ENCODE data around the gene ZNF697.

The ZNF697 gene

DNA sequence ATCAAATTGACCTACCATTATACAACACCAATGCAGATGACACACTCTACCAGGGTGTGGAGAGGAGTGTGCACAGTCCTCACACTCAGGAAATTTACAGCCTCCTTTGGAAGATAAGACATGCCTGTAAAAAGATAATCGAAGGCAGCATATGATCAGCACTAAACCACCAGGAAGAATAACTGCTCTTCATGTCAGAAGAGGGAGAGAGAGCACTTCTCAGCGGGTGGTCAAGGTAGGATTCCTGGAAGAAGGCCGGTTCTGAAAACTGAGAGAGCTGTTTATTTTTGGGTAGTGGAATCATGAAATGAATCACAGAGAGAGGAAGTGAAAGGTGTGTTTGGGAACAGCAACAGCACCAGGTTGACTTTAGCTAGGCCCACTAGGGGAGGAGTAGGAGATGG, 14.0 kb upstream of the ZNF697 start:
- DNase-seq = no peak

DNA sequence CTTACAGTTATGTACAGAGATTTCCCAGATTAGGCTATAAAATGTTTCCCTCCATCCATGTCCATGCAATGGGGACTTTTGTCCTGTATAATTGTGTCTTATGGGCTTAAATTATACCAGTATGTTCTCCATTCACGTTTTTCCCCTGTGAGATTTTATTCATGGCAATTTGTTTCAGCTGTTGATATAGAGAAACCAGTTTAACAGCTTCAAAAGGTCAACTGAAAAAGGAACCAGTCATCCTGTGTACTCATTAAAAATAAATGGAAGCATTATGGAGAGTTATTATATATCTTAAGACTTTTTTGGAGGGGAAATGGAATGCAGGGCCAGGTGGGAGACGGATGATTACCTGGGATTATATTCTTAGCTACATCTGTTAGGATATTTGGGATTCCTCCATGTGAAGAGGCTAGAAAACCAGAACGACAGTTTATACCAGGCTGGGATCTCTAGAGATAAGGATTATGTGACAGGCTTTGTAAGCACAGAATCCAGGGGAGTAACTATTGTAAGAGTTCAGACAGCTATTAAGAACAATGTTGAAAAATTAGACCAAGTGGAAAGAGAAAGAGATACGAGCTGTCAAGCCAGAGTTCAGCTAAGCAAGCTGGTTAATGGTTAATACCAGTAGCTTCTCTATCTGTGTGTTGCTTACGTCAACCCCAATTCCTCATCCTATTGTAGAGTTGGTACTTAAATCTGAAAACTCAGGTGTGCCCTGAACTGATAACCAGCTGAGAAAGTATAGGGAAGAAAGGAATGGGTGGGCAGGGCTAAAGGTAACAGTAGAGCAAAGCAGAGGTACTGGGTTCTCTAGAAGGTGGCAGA, 12.4 kb upstream of the ZNF697 start:
- no peak for DNase-seq

DNA sequence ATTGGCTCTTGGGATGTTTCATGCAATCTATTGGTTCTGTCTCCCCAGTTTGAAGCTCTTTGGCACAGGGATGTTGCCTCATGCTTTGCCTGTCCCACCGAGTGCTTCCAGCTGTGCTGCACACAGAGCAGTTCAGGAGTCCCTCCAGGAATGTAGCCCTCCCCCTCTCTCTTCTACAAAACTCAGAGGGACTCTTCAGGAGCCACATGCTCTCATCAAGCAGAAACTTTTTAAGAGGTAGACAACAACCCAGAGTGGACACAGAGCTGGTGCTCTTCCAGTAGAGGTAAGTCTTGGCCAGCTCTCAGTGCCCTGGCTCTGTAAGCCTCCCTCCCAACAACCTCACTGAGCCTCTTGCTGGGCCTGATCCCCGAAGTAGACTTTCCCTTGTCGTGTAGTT, 11.6 kb upstream of the ZNF697 start:
- DNase-seq = no peak

GRCh38 chr1:119656410-119656955, 8.4 kb upstream of the ZNF697 start:
- DNase-seq = no peak

DNA sequence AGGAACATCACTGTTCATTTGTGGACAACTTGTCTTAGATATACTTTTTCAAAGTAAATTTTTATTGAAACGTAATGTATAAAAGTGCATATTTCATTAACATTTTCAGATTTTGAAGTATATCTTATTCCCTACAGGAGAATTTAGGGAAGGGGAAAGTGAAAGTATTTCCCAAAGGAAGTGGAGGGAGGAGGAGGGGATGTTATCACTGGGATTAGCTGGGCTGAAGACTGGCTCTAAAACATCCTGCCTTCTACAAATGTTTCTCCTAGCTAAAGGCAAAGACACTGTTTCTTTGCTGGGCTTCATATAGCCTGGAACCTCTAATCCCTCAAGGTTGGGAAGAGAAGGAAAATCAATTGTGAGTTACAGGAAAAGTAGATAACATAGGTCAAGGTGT, 7.1 kb upstream of the ZNF697 start:
- DNase-seq = no peak

GRCh38 chr1:119653839-119654170, 5.7 kb upstream of the ZNF697 start:
- no peak for DNase-seq

DNA sequence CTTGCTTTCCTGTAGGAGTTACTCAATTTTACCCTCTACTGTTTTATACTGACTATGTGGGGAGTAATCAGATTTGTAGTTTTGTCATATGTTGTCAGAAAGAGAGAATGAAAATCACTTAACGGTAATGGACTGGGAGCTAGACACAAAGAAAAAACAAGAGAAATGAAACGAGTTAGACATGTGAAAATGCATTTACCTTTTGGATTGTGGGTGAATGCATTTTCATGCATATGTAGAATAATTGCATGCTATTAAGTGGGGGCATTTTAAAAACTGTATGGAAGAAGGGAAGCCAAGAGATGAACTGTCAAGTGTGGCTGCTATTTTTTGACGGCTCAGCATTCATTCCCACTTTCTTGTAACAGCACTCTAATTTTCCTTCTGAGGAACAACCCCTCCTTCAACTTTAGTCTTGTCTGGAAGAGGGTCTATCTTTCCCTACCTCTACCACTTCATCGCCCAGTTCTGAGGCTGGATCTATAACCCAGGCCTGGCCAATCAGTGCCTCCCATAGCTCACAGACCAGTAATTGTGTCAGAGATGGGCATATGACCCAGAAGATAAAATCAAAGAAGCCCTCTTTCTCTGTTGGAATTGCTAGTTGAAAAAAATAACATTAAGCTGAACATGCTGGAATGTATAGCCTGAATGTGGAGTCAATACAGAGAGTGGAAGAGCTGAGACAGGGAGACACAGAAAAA, 5.2 kb upstream of the ZNF697 start:
- no peak for DNase-seq

GRCh38 chr1:119652587-119652986, 4.5 kb upstream of the ZNF697 start:
- DNase-seq = no peak

DNA sequence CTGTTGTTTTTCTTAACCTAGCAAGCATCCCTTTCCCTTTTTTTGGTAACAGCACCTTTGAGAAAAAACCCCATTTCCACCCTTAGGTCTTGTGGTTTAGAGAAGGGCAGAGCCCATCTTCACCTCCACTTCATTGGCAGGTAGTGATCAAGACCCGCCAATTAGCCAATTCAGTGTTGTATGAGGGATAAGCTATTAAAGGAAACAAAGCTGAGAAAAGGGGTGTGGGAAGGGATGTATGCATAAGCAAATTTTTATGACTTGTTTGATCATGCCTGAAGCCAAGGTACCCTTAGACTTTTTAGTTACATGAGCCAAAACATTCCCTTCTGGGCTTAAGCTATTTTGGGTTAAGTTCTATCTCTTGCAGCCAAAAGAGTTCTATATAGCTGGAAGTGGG, 3.6 kb upstream of the ZNF697 start:
- DNase-seq = no peak

- no peak for DNase-seq
These were observed 3.1 kb upstream of the ZNF697 start for GRCh38 chr1:119651133-119651532.

GRCh38 chr1:119648620-119649004, 546 bp upstream of the ZNF697 start:
- DNase-seq = no peak

DNA sequence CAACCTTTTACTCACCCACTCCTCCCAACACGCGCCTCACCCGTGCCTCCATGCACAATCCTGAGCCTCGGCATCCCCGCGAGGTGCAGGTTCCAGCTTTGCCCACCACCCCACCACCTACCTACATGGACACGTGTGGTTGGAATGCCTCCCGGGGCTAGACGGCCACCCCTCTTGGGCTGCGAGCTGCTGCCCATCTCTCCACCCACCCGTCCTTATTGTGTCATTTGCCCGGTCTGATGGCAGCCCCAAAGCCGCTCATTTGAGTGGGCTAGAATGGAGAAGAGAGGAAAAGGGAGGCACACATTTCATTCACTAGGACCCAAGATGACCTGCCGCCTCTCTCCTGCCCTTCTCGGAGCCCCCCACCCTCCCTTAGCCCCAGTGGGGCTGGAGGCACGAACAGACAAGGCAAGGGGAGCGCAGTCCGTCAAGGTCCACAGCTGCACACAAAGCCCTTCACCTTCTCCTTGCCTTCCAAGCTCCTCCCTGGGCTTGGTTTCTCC, 785 bp downstream of the ZNF697 start:
- no peak for DNase-seq

DNA sequence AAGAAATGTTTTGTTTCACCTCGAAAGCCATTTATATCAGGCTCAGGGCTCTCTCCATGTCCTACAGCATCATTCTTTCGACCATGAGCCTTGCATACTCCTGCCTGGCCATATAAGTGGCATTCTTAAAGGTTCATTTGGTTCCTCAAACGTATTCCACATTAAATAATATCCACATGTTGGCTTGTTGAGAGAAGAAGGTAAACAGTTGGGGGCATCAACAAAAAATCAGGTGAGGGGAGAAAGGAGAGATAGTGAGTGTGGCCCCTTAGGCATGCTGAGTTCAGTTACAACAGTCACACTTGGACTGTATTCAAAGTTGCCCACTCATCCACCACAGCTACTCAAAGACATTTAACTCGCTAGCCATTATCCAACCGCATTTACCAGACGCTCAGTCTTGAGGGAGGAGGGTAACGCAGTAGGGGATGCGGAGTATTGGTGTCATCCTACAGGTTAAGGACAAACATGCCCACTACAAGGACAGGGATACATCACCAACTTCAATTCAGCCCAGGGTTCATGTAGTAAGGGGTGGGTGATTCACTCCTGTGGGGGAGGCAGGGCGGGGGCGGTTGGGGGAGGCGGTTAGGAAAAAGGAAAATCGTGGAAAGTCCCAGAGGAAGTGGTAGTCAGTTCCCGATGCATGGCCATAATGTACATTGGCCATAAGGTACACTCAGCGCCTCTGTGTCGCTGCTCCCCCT, 1.4 kb downstream of the ZNF697 start:
- DNase-seq = no peak

DNA sequence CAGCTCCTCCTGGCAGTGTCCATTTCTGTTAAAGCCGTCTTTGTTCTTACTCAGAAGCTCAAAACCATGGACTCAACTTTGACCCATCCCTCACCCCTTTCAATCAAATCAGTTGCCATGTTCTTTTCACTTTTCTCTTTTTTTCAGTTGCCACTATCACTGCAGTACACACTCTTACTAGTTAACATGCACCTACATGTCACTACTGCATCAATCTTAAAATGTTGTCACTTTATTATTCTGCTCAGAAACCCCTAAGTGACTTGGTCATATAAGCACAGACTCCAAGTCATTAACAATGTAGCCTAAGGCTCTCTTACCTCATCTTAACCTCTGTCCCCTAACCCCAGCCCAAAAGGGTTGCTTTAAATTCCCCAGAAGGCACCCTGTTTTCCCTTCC, 9.0 kb downstream of the ZNF697 start:
- no peak for DNase-seq

- no peak for DNase-seq
These were observed 10.4 kb downstream of the ZNF697 start for GRCh38 chr1:119637710-119638109.

- no peak for DNase-seq
These were observed 11.5 kb downstream of the ZNF697 start for GRCh38 chr1:119636491-119637089.

DNA sequence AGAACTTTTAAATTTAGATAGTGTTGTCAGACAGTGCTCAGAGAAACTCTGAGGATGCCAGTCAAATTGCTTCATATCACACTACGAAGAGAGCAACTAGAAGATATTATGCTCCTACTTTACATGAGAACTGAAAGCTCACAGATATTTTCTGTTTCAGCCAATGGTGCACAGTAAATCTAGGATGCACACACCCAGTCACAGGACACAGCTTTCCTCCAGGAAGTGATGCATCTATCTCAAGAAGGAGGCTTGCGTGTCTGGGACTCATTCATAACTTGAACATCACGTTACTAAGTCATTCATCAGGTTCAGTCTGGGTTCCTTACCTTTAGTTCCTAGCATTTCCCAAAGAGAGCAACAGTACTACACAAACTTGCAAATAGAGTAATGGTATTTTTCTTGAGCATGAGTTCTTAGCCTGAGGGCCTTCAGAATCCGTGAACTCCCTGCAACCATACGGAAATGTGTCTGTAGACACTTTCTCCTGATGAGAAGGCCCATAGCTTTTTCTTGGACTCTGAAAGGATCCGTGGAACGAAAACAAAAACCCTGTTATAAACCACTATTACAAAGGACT, 12.2 kb downstream of the ZNF697 start:
- no peak for DNase-seq

- no peak for DNase-seq
These were observed 14.1 kb downstream of the ZNF697 start for GRCh38 chr1:119634016-119634415.

- no peak for DNase-seq
These were observed 14.5 kb downstream of the ZNF697 start for GRCh38 chr1:119633575-119633974.

GRCh38 chr1:119632841-119633240, 15.2 kb downstream of the ZNF697 start:
- no peak for DNase-seq

DNA sequence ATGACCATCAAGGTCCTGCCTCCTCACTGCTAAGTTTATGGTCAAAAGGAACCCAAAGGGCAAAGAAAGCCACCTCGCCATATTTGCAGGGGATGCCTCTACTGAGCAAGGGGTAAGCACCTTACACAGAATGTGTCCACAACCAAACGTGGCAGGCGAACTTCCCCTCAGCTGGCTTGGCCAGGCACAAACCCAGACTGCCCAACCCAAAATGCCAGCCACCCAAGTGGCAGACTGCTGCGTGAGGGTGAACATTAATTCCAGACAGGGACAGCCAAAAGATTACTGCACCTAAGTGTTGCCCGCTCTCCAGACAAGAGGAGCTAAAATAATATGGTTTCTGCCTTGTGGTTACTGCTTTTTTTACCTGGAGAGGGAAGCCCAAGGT, 16.0 kb downstream of the ZNF697 start:
- DNase-seq = no peak

- peak; percentile 41 for DNase-seq
These were observed 16.5 kb downstream of the ZNF697 start for GRCh38 chr1:119631433-119632102.
